Measurements from ENCODE around the gene SMAD3. TPM values are rescaled to one million over a fixed set of nuclear protein-coding genes. Genes with fewer than 3 reads are reported as not detected.

SMAD3 gene
- total and polyA plus RNA-seq, 4 donors, result 4.0 to 12.2 (median 5.5) TPM

- Histone ChIP-seq H3K36me3 (ENCODE audit: control insufficient read depth in 4 of 4, insufficient read depth in 3 of 4, low read depth in 1 of 4, low read length in 3 of 4) (no peaks in the 10 kb centered on the region), H3K9me3 (ENCODE audit: control insufficient read depth in 4 of 4, low read length in 3 of 4) (no peaks in the 10 kb centered on the region), H3K4me1 (ENCODE audit: control insufficient read depth in 4 of 4, insufficient read depth in 4 of 4, low read length in 3 of 4) (peaks cover 14 to 48% (median 32%) of the 10 kb centered on the region in 4 donors), H3K27ac (ENCODE audit: low read depth in 1 of 2, low read length in 2 of 2) (peak overlapping the region in 1 of 2 donors; percentile 19), H3K27me3 (ENCODE audit: control insufficient read depth in 4 of 4, insufficient read depth in 4 of 4, low read length in 3 of 4) (no peaks in the 10 kb centered on the region), H3K9ac (ENCODE audit: low read depth in 1 of 2, low read length in 2 of 2) (no peak overlapping the region), H3K4me3 (ENCODE audit: low read depth in 1 of 3, low read length in 3 of 3) (no peak overlapping the region)
- WGBS, result 84% methylated on average over 6 of the region's 6 CpGs
- TF ChIP-seq, protein P1, sequence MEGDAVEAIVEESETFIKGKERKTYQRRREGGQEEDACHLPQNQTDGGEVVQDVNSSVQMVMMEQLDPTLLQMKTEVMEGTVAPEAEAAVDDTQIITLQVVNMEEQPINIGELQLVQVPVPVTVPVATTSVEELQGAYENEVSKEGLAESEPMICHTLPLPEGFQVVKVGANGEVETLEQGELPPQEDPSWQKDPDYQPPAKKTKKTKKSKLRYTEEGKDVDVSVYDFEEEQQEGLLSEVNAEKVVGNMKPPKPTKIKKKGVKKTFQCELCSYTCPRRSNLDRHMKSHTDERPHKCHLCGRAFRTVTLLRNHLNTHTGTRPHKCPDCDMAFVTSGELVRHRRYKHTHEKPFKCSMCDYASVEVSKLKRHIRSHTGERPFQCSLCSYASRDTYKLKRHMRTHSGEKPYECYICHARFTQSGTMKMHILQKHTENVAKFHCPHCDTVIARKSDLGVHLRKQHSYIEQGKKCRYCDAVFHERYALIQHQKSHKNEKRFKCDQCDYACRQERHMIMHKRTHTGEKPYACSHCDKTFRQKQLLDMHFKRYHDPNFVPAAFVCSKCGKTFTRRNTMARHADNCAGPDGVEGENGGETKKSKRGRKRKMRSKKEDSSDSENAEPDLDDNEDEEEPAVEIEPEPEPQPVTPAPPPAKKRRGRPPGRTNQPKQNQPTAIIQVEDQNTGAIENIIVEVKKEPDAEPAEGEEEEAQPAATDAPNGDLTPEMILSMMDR (IDR thresholded peaks at IDR 0.05; ENCODE audit: low read depth, low read length, missing input control), result no peak
- TF ChIP-seq, protein P2, sequence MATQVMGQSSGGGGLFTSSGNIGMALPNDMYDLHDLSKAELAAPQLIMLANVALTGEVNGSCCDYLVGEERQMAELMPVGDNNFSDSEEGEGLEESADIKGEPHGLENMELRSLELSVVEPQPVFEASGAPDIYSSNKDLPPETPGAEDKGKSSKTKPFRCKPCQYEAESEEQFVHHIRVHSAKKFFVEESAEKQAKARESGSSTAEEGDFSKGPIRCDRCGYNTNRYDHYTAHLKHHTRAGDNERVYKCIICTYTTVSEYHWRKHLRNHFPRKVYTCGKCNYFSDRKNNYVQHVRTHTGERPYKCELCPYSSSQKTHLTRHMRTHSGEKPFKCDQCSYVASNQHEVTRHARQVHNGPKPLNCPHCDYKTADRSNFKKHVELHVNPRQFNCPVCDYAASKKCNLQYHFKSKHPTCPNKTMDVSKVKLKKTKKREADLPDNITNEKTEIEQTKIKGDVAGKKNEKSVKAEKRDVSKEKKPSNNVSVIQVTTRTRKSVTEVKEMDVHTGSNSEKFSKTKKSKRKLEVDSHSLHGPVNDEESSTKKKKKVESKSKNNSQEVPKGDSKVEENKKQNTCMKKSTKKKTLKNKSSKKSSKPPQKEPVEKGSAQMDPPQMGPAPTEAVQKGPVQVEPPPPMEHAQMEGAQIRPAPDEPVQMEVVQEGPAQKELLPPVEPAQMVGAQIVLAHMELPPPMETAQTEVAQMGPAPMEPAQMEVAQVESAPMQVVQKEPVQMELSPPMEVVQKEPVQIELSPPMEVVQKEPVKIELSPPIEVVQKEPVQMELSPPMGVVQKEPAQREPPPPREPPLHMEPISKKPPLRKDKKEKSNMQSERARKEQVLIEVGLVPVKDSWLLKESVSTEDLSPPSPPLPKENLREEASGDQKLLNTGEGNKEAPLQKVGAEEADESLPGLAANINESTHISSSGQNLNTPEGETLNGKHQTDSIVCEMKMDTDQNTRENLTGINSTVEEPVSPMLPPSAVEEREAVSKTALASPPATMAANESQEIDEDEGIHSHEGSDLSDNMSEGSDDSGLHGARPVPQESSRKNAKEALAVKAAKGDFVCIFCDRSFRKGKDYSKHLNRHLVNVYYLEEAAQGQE (IDR thresholded peaks at IDR 0.05), result no peak
- TF ChIP-seq RAD21 (IDR thresholded peaks at IDR 0.05), result no peak
- no peak for TF ChIP-seq FOXA2 (IDR thresholded peaks at IDR 0.05)
- DNase-seq (ENCODE audit: low spot score), result no peak
Observed at GRCh38 chr15:67103432-67103831, 38.0 kb downstream of the SMAD3 start.

DNA sequence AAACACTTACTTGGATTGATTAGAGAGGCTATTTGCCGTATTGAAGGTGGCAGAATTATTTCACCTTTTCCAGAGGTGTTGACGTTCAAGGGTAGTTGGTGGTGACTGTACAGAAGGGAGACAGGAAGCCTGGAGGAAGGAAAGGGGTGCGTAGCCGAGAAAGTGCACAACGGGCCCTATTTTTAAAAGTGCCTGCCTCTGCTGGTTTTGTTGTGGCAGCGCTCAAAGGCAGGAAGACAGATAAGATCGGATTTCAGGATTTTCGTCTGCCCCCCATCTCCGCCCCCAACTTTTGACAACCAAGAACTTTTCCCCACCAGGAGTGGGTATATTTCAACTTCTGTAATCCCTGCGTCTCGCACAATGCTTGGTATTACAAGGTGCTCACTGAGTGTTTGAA, 38.5 kb downstream of the SMAD3 start:
- H3K4me3 ChIP-seq (ENCODE audit: low read depth in 1 of 3, low read length in 3 of 3), result no peak overlapping the region
- TF ChIP-seq, protein P2 (IDR thresholded peaks at IDR 0.05), result no peak
- TF ChIP-seq, protein P3, sequence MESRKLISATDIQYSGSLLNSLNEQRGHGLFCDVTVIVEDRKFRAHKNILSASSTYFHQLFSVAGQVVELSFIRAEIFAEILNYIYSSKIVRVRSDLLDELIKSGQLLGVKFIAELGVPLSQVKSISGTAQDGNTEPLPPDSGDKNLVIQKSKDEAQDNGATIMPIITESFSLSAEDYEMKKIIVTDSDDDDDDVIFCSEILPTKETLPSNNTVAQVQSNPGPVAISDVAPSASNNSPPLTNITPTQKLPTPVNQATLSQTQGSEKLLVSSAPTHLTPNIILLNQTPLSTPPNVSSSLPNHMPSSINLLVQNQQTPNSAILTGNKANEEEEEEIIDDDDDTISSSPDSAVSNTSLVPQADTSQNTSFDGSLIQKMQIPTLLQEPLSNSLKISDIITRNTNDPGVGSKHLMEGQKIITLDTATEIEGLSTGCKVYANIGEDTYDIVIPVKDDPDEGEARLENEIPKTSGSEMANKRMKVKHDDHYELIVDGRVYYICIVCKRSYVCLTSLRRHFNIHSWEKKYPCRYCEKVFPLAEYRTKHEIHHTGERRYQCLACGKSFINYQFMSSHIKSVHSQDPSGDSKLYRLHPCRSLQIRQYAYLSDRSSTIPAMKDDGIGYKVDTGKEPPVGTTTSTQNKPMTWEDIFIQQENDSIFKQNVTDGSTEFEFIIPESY (IDR thresholded peaks at IDR 0.05), result no peak
- no peak for TF ChIP-seq JUND (IDR thresholded peaks at IDR 0.05)
- WGBS, result 78% methylated on average over 11 of the region's 11 CpGs
- no peaks in the 10 kb centered on the region for H3K36me3 ChIP-seq (ENCODE audit: control insufficient read depth in 4 of 4, insufficient read depth in 3 of 4, low read depth in 1 of 4, low read length in 3 of 4)
- H3K9me3 ChIP-seq (ENCODE audit: control insufficient read depth in 4 of 4, low read length in 3 of 4), result no peaks in the 10 kb centered on the region
- no peak for DNase-seq (ENCODE audit: low spot score)
- no peak overlapping the region for H3K9ac ChIP-seq (ENCODE audit: low read depth in 1 of 2, low read length in 2 of 2)
- no peaks in the 10 kb centered on the region for H3K27me3 ChIP-seq (ENCODE audit: control insufficient read depth in 4 of 4, insufficient read depth in 4 of 4, low read length in 3 of 4)
- peaks cover 11 to 48% (median 29%) of the 10 kb centered on the region in 4 donors for H3K4me1 ChIP-seq (ENCODE audit: control insufficient read depth in 4 of 4, insufficient read depth in 4 of 4, low read length in 3 of 4)
- peak overlapping the region in 1 of 2 donors; percentile 19 for H3K27ac ChIP-seq (ENCODE audit: low read depth in 1 of 2, low read length in 2 of 2)

Data from liver (tissue), 9 donors.